Measurements from ENCODE around the gene MRPL14. TPM values are rescaled to one million over a fixed set of nuclear protein-coding genes. Genes with fewer than 3 reads are reported as not detected.

Gene MRPL14
- total RNA-seq, result 10 to 100 TPM; 72.0 to 77.7 TPM

DNA sequence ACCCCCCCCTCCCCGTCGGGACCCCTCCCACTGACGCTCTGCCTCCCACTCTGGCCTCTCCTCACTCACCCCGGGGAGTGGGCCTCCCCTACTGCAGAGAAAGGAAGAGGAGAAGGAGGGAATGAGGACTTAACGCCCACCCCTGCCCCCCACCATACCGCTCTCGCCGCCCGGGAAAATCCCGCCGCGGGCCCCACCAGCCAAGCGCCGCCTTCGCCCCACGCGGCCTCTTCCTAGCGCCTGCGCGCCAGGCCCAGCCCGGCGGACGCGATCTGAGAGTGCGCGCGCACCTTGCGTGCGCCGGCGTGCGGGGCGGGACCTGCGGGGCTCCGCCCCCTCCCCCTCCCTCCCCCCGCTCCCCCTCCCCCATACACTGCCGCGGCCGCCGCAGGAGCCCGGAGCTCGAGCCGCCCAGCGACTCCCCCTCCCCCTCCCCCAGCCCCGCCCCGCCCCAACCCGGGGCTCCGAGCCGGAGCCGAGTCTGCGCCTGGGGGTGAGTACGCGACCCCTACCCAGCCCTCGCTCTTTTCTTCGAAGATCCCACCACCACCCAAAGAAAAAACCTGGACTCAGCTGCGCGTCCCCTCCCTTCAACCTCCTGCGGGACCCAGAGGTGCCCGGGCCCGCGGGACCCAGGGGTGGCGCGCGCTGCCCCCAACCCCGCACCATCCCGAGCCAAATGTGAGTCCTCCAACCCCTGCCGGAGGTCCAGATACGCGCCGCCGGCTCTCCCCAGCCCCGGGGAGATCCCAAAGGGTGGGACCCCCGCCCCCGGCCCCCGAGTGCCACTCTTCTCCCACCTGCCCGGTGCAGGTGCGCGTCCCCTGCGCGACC lies at the start of gene MRPL14, which contains the start of gene TMEM63B:
TSS of gene MRPL14 (minus strand) at position 267 of the 834 bp plus-strand sequence. CDS start 10,841 bp downstream, outside the sequence.
TSS of gene TMEM63B (plus strand) at position 369 of the 834 bp plus-strand sequence. CDS start 7,031 bp downstream, outside the sequence.
- H3K9me3 ChIP-seq, result no peaks in the 10 kb centered on the region
- H3K4me3 ChIP-seq, result peak within 1 kb of the TSS; percentile 97
- TF ChIP-seq, protein P1, sequence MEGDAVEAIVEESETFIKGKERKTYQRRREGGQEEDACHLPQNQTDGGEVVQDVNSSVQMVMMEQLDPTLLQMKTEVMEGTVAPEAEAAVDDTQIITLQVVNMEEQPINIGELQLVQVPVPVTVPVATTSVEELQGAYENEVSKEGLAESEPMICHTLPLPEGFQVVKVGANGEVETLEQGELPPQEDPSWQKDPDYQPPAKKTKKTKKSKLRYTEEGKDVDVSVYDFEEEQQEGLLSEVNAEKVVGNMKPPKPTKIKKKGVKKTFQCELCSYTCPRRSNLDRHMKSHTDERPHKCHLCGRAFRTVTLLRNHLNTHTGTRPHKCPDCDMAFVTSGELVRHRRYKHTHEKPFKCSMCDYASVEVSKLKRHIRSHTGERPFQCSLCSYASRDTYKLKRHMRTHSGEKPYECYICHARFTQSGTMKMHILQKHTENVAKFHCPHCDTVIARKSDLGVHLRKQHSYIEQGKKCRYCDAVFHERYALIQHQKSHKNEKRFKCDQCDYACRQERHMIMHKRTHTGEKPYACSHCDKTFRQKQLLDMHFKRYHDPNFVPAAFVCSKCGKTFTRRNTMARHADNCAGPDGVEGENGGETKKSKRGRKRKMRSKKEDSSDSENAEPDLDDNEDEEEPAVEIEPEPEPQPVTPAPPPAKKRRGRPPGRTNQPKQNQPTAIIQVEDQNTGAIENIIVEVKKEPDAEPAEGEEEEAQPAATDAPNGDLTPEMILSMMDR (IDR thresholded peaks at IDR 0.05), result no peak
- H3K27me3 ChIP-seq, result no peaks in the 10 kb centered on the region
- peak within 1 kb of the TSS; percentile 96 for H3K27ac ChIP-seq
- peak within 1 kb of the TSS; percentile 81 to 90 for H3K9ac ChIP-seq (ENCODE audit: low read depth in 2 of 2, low read length in 2 of 2)
- intact Hi-C loops (cut with DNase I), result no loop called here
- DNase-seq, result peak; percentile 88
- H3K4me1 ChIP-seq, result peaks cover 24% of the 10 kb centered on the region
- no peaks in the 10 kb centered on the region for H3K36me3 ChIP-seq

DNA sequence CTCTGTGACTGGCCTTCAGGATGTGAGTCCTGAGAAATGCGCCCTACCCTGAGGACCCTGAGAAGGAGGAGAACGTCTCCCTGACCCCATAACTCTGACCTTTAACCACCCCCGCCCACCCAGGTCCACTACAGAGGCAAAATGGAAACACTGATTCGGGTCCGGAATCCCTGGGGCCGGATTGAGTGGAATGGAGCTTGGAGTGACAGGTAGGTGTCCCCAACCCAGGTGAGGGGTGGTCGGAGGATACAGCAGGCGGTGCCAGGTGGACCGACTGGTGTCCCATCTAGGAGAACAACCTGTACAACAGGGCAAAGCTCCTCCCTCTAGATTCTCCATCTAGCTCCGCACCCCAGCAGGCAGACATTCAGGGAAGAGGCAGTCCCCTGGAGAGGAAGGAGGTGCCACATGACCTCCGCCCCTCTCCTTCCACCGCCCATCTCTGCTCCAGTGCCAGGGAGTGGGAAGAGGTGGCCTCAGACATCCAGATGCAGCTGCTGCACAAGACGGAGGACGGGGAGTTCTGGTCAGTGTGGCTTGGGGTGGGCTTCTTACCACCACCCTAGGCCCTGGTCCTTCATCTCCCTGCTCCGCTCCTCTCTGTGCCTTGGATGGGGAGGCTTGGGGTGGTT lies 49.0 kb upstream of the MRPL14 start:
- Histone ChIP-seq H3K9ac (ENCODE audit: low read depth in 2 of 2, low read length in 2 of 2) (peak overlapping the region in 1 of 2 donors; percentile 12), H3K36me3 (no peaks in the 10 kb centered on the region), H3K27me3 (no peaks in the 10 kb centered on the region), H3K4me3 (no peak overlapping the region), H3K4me1 (no peaks in the 10 kb centered on the region), H3K9me3 (no peaks in the 10 kb centered on the region), H3K27ac (no peak overlapping the region)
- TF ChIP-seq, protein P1 (IDR thresholded peaks at IDR 0.05), result no peak
- intact Hi-C loops (cut with DNase I), result no loop called here
- DNase-seq, result no peak

DNA sequence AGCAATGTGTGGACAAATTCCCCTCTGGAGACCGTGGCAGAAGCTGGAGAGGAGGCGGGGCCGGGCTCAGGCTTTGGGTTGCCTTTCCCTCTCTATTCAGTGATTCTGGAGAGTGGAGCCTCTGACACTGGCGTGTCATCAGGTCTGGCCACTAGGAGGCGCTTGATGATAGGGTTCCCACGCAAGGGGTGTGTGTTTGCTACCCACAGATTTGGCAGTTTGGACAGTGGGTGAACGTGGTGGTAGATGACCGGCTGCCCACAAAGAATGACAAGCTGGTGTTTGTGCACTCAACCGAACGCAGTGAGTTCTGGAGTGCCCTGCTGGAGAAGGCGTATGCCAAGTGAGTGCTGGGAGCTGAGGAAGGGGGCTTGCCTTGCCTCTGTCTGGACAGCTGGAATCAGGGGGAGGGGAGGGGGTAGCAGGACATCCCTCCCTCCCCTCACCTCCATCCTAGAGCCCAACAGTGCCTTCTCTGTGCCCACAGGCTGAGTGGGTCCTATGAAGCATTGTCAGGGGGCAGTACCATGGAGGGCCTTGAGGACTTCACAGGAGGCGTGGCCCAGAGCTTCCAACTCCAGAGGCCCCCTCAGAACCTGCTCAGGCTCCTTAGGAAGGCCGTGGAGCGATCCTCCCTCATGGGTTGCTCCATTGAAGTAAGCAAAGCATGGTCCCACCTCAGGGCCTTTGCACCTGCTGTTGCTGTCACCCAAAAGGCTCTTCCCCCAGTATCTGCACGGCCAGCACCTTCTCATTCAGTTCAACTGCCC lies 45.7 kb upstream of the MRPL14 start:
- intact Hi-C loops (cut with DNase I), result loop anchor here (2.0 kb wide), 1 partner anchor 60 kb away; no protein-coding TSS in a partner anchor
- Histone ChIP-seq H3K27ac (no peak overlapping the region), H3K4me1 (no peaks in the 10 kb centered on the region), H3K4me3 (no peak overlapping the region), H3K9me3 (no peaks in the 10 kb centered on the region), H3K27me3 (no peaks in the 10 kb centered on the region), H3K9ac (ENCODE audit: low read depth in 2 of 2, low read length in 2 of 2) (no peak overlapping the region), H3K36me3 (no peaks in the 10 kb centered on the region)
- DNase-seq, result peak; percentile 88
- TF ChIP-seq, protein P1 (IDR thresholded peaks at IDR 0.05), result peak; percentile 92

DNA sequence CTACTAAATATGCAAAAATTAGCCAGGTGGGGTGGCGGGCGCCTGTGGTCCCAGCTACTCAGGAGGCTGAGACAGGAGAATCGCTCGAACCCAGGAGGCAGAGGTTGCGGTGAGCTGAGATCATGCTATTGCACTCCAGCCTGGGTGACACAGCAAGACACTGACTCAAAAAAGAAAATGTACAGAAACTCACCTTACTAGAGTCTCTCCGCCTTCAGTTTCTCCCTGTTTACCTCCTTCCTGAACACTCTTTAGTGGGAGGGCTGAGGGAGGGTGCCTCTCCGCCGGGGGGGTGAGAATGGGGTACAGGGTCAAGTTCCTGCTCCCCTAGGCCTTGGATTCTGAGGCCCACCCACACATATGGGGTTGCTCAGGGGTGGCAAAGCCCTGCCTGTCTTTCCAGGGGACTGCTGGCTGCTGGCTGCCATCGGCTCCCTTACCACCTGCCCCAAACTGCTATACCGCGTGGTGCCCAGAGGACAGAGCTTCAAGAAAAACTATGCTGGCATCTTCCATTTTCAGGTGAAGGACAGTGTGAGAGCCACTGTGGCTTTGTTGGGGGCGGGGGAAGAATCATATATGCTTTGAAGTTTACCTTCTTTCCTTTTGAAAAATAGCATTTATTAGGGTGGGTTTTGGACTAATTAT lies 44.8 kb upstream of the MRPL14 start:
- no peak overlapping the region for H3K27ac ChIP-seq

More for the DNA sequence above, 44.8 kb upstream of the MRPL14 start:
- Histone ChIP-seq H3K4me1 (no peaks in the 10 kb centered on the region), H3K27me3 (no peaks in the 10 kb centered on the region), H3K9me3 (no peaks in the 10 kb centered on the region), H3K36me3 (no peaks in the 10 kb centered on the region), H3K4me3 (no peak overlapping the region), H3K9ac (ENCODE audit: low read depth in 2 of 2, low read length in 2 of 2) (no peak overlapping the region)
- no peak for DNase-seq
- TF ChIP-seq, protein P1 (IDR thresholded peaks at IDR 0.05), result no peak
- intact Hi-C loops (cut with DNase I), result loop anchor here (2.0 kb wide), 1 partner anchor 61 kb away; no protein-coding TSS in a partner anchor
